Measurements from ENCODE around the gene HEXIM2. TPM values are rescaled to one million over a fixed set of nuclear protein-coding genes. Genes with fewer than 3 reads are reported as not detected.

HEXIM2 gene
- total RNA-seq, 1 donor from 2014 or later: 4.7 TPM

DNA sequence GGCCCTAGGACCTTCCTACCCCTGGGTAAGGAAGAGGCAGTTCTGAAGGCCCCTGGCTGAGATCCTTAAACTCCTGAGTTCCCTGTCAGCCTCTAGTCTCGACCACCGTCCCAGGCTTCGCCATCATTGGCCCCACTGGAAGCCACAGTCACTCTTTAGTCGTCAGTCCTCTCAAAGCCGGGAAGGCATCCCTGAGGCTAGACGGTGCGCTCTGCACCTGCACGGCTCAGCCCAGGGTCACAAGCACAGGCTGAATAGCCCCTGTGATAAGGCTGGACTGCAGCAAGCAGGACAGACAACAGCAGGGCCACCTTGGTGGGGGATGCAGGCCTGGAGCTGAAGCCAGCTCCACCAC lies 16.7 kb upstream of the HEXIM2 start:
- ATAC-seq: no peak

DNA sequence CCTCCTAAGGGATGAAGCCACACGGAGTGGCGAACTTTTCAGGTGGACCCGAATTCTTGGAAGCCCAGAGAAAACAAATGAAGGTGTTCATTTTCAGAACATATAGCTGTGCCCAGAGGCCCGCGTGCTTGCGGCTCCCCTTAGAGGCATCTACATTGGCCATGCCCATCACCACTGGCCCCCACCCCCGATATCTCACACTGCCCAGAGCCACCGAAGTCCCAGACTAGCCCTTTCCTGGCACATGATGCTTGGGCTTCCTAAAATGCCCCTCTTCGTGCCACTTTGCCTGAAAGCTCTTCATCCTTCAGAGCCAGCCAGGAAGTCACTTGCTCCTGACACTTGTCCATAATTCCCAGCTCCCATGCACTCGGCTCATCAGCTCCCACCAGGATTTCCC lies 15.5 kb upstream of the HEXIM2 start:
- no peak for ATAC-seq

DNA sequence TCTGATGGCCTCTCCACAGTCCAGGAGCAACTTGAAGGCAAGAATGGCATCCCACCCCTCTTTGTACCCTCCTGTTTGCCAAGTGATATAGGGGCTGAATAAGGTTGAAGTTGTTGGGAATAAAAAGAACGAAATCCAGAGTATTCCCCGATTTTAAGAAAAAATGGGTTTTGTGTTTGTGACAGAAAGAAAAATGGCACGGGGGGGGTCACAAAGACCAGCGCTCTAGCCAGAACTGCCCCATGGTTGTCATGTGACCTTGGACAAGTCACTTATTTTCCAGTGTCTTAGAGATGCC lies 15.1 kb upstream of the HEXIM2 start:
- no peak for ATAC-seq

DNA sequence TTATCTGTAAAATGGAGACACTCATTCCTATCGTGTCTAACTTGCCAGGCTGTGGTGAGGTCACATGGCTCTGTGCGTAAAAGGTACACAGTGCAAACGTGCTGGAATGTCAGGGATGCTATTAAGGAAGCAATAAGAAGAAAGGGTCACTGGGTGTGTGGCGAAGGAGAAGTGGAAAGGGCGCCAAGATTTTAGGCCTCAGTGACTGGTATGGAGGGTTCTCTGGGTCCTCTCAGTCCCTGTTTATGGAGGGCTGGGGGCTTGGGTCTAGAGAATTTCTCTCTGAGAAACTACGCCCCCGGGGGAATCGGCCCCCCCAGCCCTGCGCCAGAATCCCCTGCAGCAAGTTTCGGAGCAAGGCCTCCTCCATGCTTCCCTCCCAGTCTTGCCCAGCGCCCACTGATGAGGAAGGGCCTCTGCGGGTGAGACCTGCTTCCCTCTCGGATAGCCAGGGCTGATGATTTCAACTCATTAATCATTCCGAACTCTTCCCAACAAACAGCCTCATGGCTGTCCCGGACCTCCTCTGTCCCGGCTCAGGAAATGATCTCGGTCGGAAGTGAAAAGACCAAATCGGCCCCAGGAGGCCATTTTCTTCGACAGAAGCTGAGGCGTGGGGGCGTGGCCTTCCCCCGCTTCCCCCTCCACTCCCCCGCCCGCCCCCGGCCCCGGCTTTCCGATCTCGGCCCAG lies 14.6 kb upstream of the HEXIM2 start:
- ATAC-seq: peak; percentile 1

DNA sequence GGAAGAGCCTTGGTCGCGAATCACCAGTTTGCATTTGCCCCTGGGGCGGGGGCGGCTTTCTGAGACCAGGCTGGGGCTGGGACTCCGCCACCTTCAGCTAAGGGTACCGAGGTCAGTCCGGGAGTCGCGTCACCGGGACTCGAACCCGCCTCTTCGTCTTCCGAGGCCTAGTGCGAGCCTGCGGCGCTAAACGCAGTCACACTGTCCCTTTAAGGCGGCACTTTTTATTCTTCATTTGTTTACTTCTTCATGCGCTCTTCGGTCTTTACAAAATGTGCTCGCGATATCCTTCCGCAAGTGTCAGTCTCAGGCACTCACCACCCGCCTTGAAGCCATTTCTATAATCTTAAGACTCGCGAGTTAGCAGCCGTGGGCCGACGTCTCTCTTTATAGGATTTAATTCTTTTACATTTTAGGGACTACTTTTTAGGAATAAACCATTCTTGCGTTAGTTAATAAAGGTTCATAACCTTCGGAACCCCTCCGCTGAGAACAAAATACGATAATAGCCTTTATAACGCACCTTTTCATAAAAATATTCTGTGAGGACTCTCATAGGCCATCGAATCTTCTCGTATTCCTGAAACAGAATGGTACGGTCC lies 14.0 kb upstream of the HEXIM2 start:
- ATAC-seq: peak; percentile 44

DNA sequence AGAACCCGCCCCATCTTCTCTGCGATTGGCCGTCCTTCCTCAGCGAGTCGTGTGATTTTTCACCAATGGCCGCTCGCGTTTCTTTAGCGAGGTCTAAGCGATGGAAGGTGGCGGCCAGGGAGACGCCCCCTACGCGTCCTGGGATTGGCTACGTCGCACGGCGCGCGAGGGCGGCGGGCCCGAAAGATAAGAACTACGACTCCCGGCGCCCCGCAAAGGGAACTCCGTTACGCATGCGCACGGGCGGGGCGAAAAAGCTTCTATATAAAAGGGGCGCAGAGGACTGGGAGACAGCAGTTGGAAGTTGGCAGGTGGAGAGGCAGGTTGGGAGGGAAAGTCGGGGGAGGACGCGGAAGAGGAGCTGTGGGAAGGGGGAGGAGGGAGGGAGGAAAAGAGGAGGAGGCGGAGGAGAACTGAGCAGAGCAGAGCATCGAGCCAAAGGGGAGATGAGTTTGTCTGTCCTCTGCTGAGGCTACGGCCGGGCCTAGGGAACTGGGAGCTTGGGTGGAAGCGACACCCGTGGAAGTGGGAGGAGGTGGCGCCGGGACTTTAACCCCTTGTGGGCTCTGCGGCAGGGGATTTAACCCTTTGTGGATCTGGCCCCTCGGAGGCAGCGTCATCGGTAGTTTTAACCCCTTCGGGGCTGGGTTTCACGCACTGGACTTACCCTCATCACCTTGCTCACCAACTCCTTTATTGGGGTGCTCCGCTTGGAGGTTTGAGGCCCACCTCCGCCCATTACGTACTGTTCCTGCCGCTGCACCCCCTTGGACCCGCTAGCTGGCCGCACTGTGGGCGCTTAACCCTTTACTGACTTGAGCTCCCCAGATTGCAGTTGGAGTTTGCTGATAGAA lies 13.3 kb upstream of the HEXIM2 start, which contains the start of gene HEXIM1:
HEXIM1 (plus strand) TSS at position 293 of the 854 bp plus-strand sequence. CDS start 716 bp downstream, outside the sequence.
- peak; percentile 84 for ATAC-seq

DNA sequence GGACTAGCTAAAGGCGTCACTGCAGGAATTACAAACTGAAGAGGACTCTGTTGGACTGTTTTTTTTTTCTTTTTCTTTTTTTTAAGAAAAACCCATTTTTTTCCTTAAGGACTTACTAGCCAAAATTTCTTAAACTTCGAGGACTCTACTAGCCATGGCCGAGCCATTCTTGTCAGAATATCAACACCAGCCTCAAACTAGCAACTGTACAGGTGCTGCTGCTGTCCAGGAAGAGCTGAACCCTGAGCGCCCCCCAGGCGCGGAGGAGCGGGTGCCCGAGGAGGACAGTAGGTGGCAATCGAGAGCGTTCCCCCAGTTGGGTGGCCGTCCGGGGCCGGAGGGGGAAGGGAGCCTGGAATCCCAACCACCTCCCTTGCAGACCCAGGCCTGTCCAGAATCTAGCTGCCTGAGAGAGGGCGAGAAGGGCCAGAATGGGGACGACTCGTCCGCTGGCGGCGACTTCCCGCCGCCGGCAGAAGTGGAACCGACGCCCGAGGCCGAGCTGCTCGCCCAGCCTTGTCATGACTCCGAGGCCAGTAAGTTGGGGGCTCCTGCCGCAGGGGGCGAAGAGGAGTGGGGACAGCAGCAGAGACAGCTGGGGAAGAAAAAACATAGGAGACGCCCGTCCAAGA lies 12.5 kb upstream of the HEXIM2 start:
- ATAC-seq: peak; percentile 35

DNA sequence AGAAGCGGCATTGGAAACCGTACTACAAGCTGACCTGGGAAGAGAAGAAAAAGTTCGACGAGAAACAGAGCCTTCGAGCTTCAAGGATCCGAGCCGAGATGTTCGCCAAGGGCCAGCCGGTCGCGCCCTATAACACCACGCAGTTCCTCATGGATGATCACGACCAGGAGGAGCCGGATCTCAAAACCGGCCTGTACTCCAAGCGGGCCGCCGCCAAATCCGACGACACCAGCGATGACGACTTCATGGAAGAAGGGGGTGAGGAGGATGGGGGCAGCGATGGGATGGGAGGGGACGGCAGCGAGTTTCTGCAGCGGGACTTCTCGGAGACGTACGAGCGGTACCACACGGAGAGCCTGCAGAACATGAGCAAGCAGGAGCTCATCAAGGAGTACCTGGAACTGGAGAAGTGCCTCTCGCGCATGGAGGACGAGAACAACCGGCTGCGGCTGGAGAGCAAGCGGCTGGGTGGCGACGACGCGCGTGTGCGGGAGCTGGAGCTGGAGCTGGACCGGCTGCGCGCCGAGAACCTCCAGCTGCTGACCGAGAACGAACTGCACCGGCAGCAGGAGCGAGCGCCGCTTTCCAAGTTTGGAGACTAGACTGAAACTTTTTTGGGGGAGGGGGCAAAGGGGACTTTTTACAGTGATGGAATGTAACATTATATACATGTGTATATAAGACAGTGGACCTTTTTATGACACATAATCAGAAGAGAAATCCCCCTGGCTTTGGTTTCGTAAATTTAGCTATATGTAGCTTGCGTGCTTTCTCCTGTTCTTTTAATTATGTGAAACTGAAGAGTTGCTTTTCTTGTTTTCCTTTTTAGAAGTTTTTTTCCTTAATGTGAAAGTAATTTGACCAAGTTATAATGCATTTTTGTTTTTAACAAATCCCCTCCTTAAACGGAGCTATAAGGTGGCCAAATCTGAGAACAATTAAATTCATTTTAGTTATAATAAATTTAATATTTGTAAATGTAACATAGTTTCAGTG lies 11.7 kb upstream of the HEXIM2 start:
- ATAC-seq: peak; percentile 12

DNA sequence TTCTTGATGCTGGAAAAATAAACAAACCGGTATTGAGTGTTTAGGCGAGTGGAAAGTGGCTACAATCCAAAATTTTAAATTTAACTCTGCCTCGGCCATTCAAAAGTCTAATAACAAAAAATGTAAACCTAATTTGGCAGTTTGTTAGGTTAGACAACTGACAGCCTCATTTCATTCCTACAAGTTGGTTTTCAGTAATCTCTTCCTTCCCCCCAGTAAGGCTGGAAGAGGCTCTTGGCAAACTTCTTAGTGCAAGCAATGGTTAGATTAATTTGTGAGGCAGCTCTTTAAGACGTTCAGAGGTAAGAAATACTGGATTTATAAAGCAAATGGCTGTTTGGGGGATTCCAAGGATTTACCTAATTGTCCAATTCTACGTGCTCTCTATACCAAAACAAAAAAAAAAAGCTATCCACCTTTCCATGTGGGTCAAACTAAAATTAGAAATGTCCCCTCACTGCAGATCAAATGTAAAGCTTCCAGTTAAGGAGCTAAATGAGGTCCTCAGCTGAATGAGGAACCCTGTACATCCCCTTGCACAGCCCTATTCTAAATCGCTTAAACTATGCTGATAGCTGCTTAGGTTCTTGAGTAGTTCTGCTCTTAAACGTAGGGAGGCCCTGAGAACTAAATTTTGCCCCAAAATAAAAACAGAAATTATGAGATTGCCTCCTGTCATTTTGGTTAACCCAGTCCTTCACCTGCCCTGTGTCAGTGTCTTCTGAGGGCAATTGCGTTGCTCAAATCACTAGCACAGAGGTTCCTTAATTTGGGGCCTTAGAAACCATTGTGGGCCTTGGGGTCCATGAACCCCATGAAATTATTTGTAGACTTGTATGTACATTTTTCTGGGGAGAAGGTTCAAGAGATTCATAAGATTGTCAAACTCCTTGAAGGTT lies 10.5 kb upstream of the HEXIM2 start:
- no peak for ATAC-seq

DNA sequence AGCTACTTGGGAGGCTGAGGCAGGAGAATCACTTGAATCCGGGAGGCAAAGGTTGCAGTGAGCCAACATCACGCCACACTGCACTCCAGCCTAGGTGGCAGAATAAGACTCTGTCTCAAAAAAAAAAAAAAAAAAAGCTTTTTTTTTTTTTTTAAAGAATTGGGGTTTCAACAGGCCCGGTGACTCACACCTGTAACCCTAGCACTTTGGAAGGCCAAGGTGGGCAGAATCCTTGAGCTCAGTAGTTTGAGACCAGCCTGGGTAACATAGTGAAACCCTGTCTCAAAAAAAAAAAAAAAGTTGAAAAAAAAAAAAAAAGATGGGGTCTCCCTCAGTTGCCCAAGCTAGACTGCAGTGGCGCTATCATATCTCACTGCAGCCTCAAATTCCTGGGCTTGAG lies 6.6 kb upstream of the HEXIM2 start:
- no peak for ATAC-seq

DNA sequence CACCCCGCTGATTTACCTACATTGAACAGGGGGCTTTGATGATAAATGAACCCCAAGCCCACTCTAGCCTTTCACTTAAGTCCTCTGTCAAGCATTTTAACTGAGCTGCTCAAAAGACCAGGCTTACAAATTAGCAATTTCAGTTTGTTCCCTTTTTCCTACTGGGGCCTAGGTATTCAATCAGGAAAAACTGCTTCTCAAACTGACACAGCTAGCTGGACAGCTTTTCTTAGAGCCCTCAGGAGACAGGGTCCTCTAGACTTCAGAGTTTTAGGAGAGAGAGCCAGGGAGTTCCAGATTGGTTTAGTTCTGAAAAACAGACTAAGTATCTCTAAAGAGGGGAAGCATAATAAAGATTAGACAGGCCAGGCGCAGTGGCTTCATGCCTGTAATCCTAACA lies 6.2 kb upstream of the HEXIM2 start:
- ATAC-seq: no peak

DNA sequence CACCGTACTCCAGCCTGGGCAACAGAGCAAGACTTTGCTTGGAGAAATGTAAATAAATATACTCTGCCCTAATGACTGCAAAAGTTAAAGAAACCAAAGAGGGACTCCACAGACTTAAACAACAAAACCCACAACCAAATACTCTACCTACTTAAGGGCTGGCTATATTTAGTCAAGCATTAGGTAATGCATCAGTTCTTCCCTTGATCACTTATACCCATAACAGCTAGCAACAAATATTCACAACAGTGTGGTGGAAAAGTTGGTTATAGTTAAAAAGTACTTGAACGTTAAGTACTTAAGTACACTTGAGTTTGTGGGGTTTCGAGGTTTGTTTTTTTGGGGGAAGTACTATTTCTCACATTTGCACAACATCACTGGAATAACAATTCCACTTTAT lies 5.4 kb upstream of the HEXIM2 start:
- ATAC-seq: no peak

DNA sequence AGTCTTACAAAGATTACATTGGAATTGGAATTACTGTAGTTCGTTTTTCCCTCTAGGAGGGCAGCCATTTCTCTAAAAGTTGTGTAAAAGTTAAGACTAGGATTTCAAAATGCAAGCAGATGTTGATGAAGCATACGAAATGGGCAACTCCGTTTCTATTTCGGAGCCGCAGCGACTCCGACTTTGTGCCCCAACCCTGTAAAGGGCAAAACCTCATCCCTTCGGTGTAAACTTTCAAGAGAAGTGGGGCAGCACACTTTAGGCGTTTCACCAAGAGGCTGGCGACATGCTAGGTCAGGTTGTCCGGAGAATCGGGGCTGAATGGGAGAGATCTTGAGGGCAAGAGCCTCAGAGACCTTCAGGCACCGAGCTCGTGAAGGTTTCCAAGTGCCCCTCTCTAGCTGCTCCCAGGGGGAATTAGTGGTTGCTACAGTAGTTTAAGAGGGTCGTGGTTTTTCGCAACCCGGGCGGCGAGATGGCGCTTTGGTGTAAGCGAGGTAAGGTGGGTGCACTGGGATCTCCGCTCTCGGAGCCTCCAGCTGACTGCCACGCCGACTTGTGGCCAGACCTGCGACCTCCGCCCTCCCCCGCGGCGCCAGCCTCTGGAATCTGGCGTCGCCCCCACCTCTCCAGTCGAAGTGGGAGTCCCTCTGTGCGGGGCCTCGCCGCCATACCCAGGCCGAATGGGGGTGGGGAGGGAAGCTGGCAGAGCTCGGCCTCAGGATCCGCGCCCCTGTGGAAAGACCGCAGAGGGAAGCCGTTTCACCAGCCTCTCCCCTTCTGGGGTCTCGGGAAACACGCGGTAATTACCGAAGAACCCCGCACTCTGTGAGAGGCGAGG lies 1.0 kb upstream of the HEXIM2 start:
- ATAC-seq: peak; percentile 41

DNA sequence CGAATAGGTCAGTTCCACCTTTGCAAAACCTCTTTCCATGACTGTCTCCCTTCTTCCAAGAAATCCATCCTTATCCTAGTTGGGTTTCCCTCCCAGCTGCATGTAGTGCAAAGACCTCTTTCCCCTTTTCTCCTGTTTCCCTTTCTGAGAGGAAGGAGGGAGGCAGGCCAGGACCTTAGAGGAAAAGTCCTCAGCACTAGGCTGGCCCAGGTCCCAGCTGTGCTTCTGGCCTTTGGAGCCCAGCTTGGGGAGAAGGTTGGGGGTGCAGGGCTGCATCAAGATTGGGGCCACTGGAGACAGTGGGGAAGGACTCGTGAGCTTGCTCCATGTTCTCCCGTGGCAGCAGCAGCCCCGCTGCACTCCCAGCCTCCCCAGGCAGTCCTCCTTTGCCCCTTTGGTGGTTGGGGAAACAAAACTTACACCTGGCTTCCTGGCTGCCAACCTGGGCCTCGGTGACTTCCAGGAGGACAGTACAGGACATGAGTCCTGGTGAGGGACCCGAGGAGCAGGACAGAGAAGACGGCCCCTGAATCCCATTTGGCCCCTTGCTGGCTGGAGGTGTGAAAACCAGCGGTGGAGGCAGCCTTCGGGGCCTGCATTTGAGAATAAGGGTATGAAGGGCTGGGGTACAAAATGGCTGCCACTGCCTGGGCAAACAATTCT lies 481 bp downstream of the HEXIM2 start:
- peak; percentile 2 for ATAC-seq

DNA sequence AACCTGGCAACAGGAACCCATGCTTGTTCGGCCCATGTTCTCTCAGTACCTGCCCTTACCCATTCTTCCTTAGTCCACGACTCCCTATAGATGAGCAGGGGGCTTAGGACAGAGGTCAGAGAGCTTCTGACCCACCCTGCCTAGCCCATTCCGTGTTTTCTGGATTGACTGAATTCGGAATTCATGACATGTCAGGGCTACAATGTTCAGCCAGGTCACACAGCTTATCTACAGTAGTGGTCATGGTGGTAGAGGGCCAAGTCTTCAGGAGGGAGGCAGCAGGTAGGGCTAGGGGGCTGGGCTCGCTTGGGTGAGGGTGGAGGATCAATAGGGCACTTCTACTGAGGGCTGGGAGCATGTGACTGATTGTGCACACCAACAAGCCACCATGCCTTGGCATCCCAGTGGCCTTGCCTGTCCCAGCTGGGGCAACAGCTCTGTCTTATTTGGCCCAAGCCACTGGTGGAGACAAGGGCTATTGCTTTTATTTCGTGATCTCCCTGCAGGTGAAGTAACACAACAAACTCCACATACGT lies 3.1 kb downstream of the HEXIM2 start:
- no peak for ATAC-seq

DNA sequence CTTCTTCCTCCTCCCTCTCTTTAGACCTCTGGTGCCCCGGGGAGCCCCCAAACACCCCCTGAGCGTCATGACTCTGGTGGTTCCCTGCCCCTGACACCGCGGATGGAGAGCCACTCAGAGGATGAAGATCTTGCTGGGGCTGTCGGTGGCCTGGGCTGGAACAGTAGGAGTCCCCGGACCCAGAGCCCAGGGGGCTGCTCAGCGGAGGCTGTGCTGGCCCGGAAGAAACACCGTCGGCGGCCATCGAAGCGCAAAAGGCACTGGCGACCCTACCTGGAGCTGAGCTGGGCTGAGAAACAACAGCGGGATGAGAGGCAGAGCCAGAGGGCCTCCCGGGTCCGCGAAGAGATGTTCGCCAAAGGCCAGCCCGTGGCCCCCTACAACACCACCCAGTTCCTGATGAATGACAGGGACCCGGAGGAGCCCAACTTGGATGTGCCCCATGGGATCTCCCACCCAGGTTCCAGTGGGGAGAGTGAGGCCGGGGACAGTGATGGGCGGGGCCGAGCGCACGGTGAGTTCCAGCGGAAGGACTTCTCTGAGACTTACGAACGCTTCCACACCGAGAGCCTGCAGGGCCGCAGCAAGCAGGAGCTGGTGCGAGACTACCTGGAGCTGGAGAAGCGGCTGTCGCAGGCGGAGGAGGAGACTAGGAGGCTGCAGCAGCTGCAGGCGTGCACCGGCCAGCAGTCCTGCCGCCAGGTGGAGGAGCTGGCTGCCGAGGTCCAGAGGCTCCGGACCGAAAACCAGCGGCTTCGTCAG lies 7.5 kb downstream of the HEXIM2 start:
- no peak for ATAC-seq

DNA sequence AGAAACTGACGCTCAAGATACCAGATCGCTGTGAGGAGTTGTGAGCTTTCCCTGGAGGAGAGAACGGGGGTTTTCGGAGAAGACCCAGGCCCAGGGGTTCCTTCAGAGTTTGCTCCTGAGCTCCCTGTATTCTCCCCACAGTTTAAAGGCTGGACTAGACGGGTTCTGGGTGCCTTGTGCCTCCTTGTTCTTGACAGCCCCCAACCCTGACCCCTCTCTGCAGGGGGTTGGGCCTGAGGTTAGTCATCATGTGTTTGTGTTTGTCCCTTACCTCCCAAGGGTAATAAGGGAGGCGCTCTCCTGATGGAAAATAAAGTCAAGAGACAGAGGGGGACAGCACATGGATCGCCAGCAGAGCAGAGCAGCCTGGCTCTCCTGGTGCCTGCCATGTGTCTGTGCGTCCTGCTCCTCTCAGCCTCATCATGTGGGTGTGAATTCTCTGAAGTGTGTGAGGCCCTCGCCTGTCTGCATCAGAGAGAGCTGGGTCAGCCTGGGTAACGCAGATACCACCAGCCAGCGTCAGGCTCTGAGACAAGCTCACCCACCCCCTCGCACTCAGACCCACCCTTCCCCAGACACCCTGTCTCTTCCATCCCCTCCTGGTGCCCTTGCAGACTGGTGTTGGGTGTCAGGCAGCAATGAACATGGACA lies 8.7 kb downstream of the HEXIM2 start:
- ATAC-seq: no peak

DNA sequence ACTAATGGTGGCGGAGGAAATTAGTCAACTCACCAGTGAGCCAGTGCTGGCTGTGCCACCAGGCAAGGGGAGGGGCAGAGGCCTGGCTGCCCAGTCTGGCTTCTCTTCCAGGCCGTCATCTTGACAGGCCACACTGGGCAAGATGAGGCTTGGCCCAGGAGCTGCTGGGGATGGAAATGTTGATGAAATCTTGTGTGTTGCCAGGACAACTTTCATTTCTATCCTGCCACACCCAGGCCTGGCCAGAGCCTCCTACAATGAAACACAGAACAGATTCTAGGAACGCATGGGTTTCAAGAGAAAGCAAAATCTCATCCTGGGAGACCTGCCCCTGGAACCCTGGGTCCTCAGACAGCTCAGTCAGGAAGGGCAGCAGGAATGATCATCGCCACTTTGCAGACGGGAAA lies 9.3 kb downstream of the HEXIM2 start:
- peak; percentile 86 for ATAC-seq
